DOHH2 (cell line): Measurements from ENCODE around the gene GAB2.

ENCODE experiments used
- CTCF ChIP-seq: fragments of 200-600 bp; sonication (generic); IDR thresholded peaks from one replicate; pipeline ENCODE4 v1.5.1; 2014; ENCODE audit warnings: antibody characterized with exemption, mild to moderate bottlenecking, low read depth, low read length; ENCODE audit not compliant: poor library complexity, severe bottlenecking
- EZH2phosphoT487 ChIP-seq: fragments of 200-600 bp; sonication (generic); IDR thresholded peaks from 2 replicates; pipeline ENCODE4 v1.6.1; 2017; ENCODE audit warnings: borderline replicate concordance, mild to moderate bottlenecking, antibody characterized with exemption, low read length, moderate library complexity, mixed read lengths

DNA sequence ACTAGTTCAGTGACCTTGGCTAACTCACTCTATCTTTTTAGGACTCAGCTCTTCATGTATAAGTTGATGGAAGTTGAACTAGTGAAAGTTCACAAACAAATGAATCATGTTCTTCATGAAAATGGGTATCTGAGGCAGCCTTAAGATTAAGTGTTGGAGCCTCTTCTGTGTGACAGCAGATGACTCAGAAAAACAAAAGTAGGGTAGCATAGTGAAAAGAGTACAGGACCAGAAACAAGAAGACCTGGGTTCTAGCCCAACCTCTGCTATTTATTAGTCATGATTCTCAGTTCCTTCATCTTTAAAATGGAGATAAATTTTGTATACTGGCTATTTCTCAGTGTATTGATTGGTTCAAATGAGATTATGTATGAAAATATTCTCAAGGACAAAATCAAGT, 168.7 kb downstream of the GAB2 start:
- TF ChIP-seq CTCF, result no peak
- no peak for TF ChIP-seq EZH2phosphoT487
